Stomach (tissue), 9 donors: ENCODE measurements around the gene ANTKMT. TPM values are rescaled to one million over a fixed set of nuclear protein-coding genes. Genes with fewer than 3 reads are reported as not detected.

Experiments
- DNase-seq, 2 donors: peaks; one replicate each; pipeline versions ENCODE4 v3.0.0 to v3.0.0-alpha.2; 2013 to 2019
- H3K27ac ChIP-seq, 5 donors: fragments of 200-600 bp in 4 of 5; sonication (generic) in 4 of 5; one replicate each; pipeline ENCODE4 v1.5.1; 2013 to 2019; ENCODE audit warnings: mild to moderate bottlenecking in 1 of 5, moderate library complexity in 1 of 5
- H3K27me3 ChIP-seq, 3 donors: fragments of 200-600 bp; sonication (generic); one replicate each; pipeline ENCODE4 v1.5.1; 2017 to 2019; ENCODE audit warnings: mixed run types in 1 of 3
- H3K36me3 ChIP-seq, 4 donors: fragments of 200-600 bp; sonication (generic); 1 replicate in 3 of 4; 2 replicates in 1 of 4; pipeline ENCODE4 v1.5.1; 2016 to 2019
- H3K4me1 ChIP-seq, 4 donors: fragments of 200-600 bp; sonication (generic); one replicate each; pipeline ENCODE4 v1.5.1; 2016 to 2019
- H3K4me3 ChIP-seq, 4 donors: fragments of 200-600 bp; sonication (generic) in 3 of 4; one replicate each; pipeline ENCODE4 v1.5.1; 2016 to 2019; ENCODE audit warnings: mild to moderate bottlenecking in 1 of 4
- H3K9me3 ChIP-seq, 4 donors: fragments of 200-600 bp; sonication (generic); one replicate each; pipeline ENCODE4 v1.5.1; 2016 to 2019
- CTCF ChIP-seq, 7 experiments: fragments of 450-650 bp in 4 of 7; fragments of 200-600 bp in 3 of 7; sonication (generic) in 3 of 7; IDR thresholded peaks; one replicate each; pipeline ENCODE4 v1.5.1; 2016 to 2019; ENCODE audit warnings: antibody characterized with exemption in 7 of 7, control low read depth in 2 of 7, mild to moderate bottlenecking in 1 of 7
- EP300 ChIP-seq: sonication (generic); formaldehyde crosslinking; IDR thresholded peaks from one replicate; pipeline ENCODE4 v1.6.1; 2017; ENCODE audit warnings: antibody characterized with exemption
- POLR2A ChIP-seq, 4 donors: fragments of 450-650 bp; IDR thresholded peaks; one replicate each; pipeline ENCODE4 v1.6.1; 2016; ENCODE audit warnings: antibody characterized with exemption in 4 of 4, control low read depth in 2 of 4, mild to moderate bottlenecking in 1 of 4, moderate library complexity in 1 of 4
- POLR2AphosphoS5 ChIP-seq, 3 donors: sonication (generic); formaldehyde crosslinking; IDR thresholded peaks; one replicate each; pipeline ENCODE4 v1.6.1; 2016; ENCODE audit warnings: antibody characterized with exemption in 3 of 3
- WGBS, 5 donors: extraction: QIAGEN DNeasy Blood & Tissue Kit in 3 of 5; methylation state at CpG; one replicate each; pipeline versions ENCODE4 v1.1.5 to v1.1.7; 2013 to 2018; 5-methylcytosine and 5-hydroxymethylcytosine counted together
- intact Hi-C: fragments of 100-400 bp; cut with DNase I; formaldehyde crosslinking; loops from one replicate; pipeline ENCODE4 v1.15.1; 2023; ENCODE audit warnings: low total_unique reads
- polyA plus RNA-seq, 3 donors: library from polyadenylated mRNA; stranded (reverse); fragments of 200-250 nt; gene quantifications; one replicate each; pipeline ENCODE4 v1.2.3, GENCODE V29; 2013
- total RNA-seq, 5 donors: library from RNA; depleted of rRNA; stranded (reverse); fragments of >200 nt; gene quantifications; one replicate each; pipeline versions ENCODE4 v1.1.0 to v1.2.3, GENCODE V29; 2014 to 2016
- donor health status: healthy with polysubstance abuse.
- donor health status: Bipolar disorder and iron deficiency.
- donor health status: healthy.

Gene ANTKMT
- total and polyA plus RNA-seq, 8 donors = 9.7 to 602 (median 51.5) TPM

- Histone ChIP-seq H3K9me3 (no peaks in the 10 kb centered on the region), H3K4me1 (peaks cover 34 to 47% (median 40%) of the 10 kb centered on the region in 4 donors), H3K4me3 (peak within 1 kb of the TSS; percentile 48 to 69 (median 54)), H3K36me3 (peaks cover 0 to 29% (median 14%) of the 10 kb centered on the region in 4 donors), H3K27me3 (peaks cover 0 to 52% (median 24%) of the 10 kb centered on the region in 3 donors), H3K27ac (peak within 1 kb of the TSS in 4 of 5 donors; percentile 16 to 62 (median 58))
- whole genome bisulfite sequencing, 5 donors = 1 to 7% (median 2%) methylated on average over 32 to 79 of the region's 88 CpGs
- intact Hi-C loops = no loop called here
- DNase-seq = peak; percentile 65 to 83
- TF ChIP-seq POLR2AphosphoS5 (IDR thresholded peaks at IDR 0.05) = no peak
- TF ChIP-seq EP300 = no peak
- no peak for TF ChIP-seq POLR2A (IDR thresholded peaks at IDR 0.05)
- TF ChIP-seq CTCF (IDR thresholded peaks at IDR 0.05) = no peak
Measured at GRCh38 chr16:726438-727290, 5.7 kb downstream of the ANTKMT start, which contains the start of the genes CCDC78 and HAGHL. TSS of gene CCDC78 (minus strand) at chr16:726443. CDS start at chr16:726367, 76 bp downstream. TSS of gene HAGHL (plus strand) at chr16:727106. CDS start at chr16:727510, 404 bp downstream.

GRCh38 chr16:727291-727977 is 6.5 kb downstream of the ANTKMT start:
- intact Hi-C loops = no loop called here
- Histone ChIP-seq H3K36me3 (peaks cover 0 to 36% (median 22%) of the 10 kb centered on the region in 4 donors), H3K27me3 (peaks cover 0 to 52% (median 24%) of the 10 kb centered on the region in 3 donors), H3K27ac (peak overlapping the region in 4 of 5 donors; percentile 16 to 62 (median 58)), H3K9me3 (no peaks in the 10 kb centered on the region), H3K4me3 (peak overlapping the region; percentile 48 to 69 (median 54)), H3K4me1 (peaks cover 31 to 39% (median 33%) of the 10 kb centered on the region in 4 donors)
- DNase-seq = peak in 1 of 2 donors; percentile 60
- TF ChIP-seq EP300 (no peak), POLR2AphosphoS5 (IDR thresholded peaks at IDR 0.05) (no peak), POLR2A (IDR thresholded peaks at IDR 0.05) (no peak), CTCF (IDR thresholded peaks at IDR 0.05) (no peak)
- WGBS, 5 donors = 0 to 2% (median 1%) methylated on average over 32 to 61 of the region's 61 CpGs

GRCh38 chr16:728131-728889 is 7.4 kb downstream of the ANTKMT start:
- peak overlapping the region; percentile 11 to 62 (median 55) for H3K27ac ChIP-seq
- H3K9me3 ChIP-seq = no peaks in the 10 kb centered on the region
- peaks cover 7 to 38% (median 30%) of the 10 kb centered on the region in 4 donors for H3K36me3 ChIP-seq
- H3K4me1 ChIP-seq = peaks cover 31 to 38% (median 32%) of the 10 kb centered on the region in 4 donors
- whole genome bisulfite sequencing, 5 donors = 0 to 2% (median 1%) methylated on average over 10 to 79 of the region's 80 CpGs
- peaks cover 0 to 52% (median 24%) of the 10 kb centered on the region in 3 donors for H3K27me3 ChIP-seq
- peak; percentile 69 to 88 for DNase-seq
- intact Hi-C loops = no loop called here
- TF ChIP-seq POLR2AphosphoS5 (IDR thresholded peaks at IDR 0.05) (peak in 1 of 3 donors; percentile 3), POLR2A (IDR thresholded peaks at IDR 0.05) (no peak)
- peak overlapping the region; percentile 48 to 69 (median 54) for H3K4me3 ChIP-seq

- Histone ChIP-seq H3K27me3 (peaks cover 0 to 52% (median 24%) of the 10 kb centered on the region in 3 donors), H3K27ac (peak overlapping the region in 2 of 5 donors; percentile 16 to 62), H3K36me3 (peaks cover 15 to 46% (median 38%) of the 10 kb centered on the region in 4 donors), H3K4me3 (peak overlapping the region in 3 of 4 donors; percentile 51 to 69 (median 57)), H3K9me3 (no peaks in the 10 kb centered on the region), H3K4me1 (peaks cover 31 to 38% (median 32%) of the 10 kb centered on the region in 4 donors)
- no peak for TF ChIP-seq CTCF (IDR thresholded peaks at IDR 0.05)
- intact Hi-C loops = no loop called here
- no peak for DNase-seq
- 43 to 65% (median 59%) methylated on average over 17 to 55 of the region's 55 CpGs for WGBS, 5 donors
Measured at GRCh38 chr16:728890-729744, 8.2 kb downstream of the ANTKMT start.
